Measurements from ENCODE around the gene PSAPL1.

PSAPL1 gene

DNA sequence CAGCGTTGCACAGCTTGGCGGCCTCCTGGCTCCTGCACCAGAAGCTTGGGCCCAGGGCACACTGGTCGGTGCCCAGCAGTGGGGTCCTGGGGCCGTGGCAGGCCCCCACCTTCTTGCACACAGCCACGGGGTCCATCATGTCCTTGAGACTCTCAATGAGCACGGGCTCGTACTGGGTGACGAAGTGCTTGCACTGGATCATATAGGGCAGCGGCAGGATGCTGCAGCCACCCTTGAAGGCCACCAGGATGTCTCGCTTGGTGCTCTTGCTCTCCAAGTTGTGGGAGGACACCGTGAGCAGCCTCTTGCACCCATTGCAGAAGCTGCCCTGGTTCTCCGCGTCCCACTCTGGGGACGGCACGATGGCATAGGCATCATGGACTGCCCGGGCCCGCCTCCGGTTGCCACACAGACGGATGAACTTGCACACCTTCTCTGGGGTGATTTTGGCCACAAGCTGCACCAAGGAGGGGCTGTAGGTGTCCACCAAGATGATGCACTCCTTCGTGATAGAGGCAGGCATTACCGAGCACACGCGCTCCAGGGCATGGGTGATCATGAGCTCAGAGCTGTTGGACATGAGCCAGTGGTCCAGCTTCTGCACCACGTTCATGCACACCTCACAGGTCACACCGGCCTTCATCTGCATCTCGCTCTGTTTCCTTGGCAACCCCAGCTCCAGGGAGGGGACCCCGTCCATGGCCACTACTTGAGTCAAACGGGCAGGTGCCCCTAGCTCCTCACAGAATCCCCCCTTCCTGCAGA is 1.2 kb downstream of the PSAPL1 start:
- Histone ChIP-seq H4K8ac (ENCODE audit: low read length) (no peak overlapping the region), H3K79me1 (replicated peaks; ENCODE audit: low read length, poor library complexity, severe bottlenecking) (no peaks in the 10 kb centered on the region), H3K9ac (ENCODE audit: low read length) (no peak overlapping the region), H3K4me3 (ENCODE audit: insufficient read depth in 1 of 2, low read depth in 1 of 2, low read length in 2 of 2) (no peak overlapping the region), H2AFZ (ENCODE audit: low read depth, low read length) (no peak overlapping the region), H3K14ac (ENCODE audit: low read length in 2 of 2) (no peak overlapping the region), H2BK120ac (ENCODE audit: low read depth, low read length) (no peak overlapping the region), H2BK15ac (ENCODE audit: low read depth, poor library complexity, severe bottlenecking) (no peak overlapping the region), H3K9me3 (ENCODE audit: control insufficient read depth, low read length) (no peaks in the 10 kb centered on the region), H3K4me2 (ENCODE audit: low read length, poor library complexity, severe bottlenecking) (no peak overlapping the region), H3K4me1 (ENCODE audit: control insufficient read depth, insufficient read depth, low read depth, low read length) (peaks cover 9% of the 10 kb centered on the region), H3K23ac (ENCODE audit: low read length in 2 of 2) (no peak overlapping the region), H2BK5ac (ENCODE audit: low read depth, low read length, poor library complexity, severe bottlenecking) (no peak overlapping the region), H3K36me3 (ENCODE audit: control insufficient read depth in 1 of 2, insufficient read depth in 2 of 2, low read depth in 1 of 2, low read length in 2 of 2) (no peaks in the 10 kb centered on the region), H2BK12ac (ENCODE audit: low read length in 2 of 2) (no peak overlapping the region), H3K18ac (ENCODE audit: low read depth in 1 of 2, low read length in 2 of 2) (no peak overlapping the region), H2AK5ac (ENCODE audit: low read length, severe bottlenecking) (no peak overlapping the region), H3K4ac (ENCODE audit: low read depth in 1 of 2, low read length in 2 of 2) (no peak overlapping the region), H3K27ac (ENCODE audit: low read length, poor library complexity, severe bottlenecking) (no peak overlapping the region), H4K91ac (ENCODE audit: low read length) (no peak overlapping the region), H3K27me3 (ENCODE audit: control insufficient read depth in 1 of 2, insufficient read depth in 1 of 2, low read length in 2 of 2) (peaks cover 7 to 12% of the 10 kb centered on the region in 2 experiments)
- 85% methylated on average over 28 of the region's 28 CpGs for WGBS
- no peak for DNase-seq

DNA sequence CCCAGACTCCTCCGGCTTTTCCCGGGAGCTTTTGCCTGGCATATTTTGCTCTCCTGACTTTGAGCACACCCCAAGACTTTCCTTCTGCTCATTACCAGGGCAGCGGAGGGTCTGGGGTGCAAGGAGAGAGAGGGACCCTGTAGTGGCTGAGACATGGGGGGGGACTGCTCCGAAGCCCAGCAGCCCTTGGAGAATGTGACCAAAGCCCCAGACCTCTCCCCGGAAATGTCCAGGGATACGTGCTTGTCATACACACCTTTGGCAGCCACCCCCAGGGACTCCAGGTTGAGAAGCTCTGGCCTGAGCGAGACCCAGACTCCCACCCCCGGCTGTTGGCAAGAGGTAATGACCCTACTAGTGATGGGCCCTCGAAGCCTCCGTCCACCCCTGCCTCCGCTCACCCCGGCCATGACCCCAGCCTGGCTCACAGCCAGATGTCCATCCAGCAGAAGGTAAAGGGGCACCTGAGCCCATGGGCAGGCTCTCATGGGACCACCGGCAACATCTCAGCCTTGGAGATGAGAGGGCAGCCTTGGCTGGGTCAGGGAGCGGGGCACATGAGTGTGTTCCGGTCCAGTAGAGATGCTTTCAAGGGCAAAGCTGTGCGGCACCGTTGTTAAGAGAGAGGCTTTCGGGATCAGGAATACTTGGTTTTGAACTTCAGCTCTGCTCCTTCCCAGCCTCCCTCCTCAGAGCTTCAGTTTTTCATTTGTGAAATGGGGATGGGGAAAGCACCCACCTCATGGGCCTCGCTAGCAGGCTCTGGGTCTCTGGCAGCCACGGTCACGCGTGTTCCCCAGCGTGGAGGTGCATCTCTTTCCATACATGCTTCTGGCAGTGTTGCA is 2.0 kb downstream of the PSAPL1 start:
- Histone ChIP-seq H2AK5ac (ENCODE audit: low read length, severe bottlenecking) (no peak overlapping the region), H3K36me3 (ENCODE audit: control insufficient read depth in 1 of 2, insufficient read depth in 2 of 2, low read depth in 1 of 2, low read length in 2 of 2) (no peaks in the 10 kb centered on the region), H3K27ac (ENCODE audit: low read length, poor library complexity, severe bottlenecking) (no peak overlapping the region), H3K18ac (ENCODE audit: low read depth in 1 of 2, low read length in 2 of 2) (no peak overlapping the region), H4K8ac (ENCODE audit: low read length) (no peak overlapping the region), H4K91ac (ENCODE audit: low read length) (no peak overlapping the region), H2BK12ac (ENCODE audit: low read length in 2 of 2) (no peak overlapping the region), H3K27me3 (ENCODE audit: control insufficient read depth in 1 of 2, insufficient read depth in 1 of 2, low read length in 2 of 2) (peaks cover 7 to 12% of the 10 kb centered on the region in 2 experiments), H3K4ac (ENCODE audit: low read depth in 1 of 2, low read length in 2 of 2) (no peak overlapping the region), H3K4me3 (ENCODE audit: insufficient read depth in 1 of 2, low read depth in 1 of 2, low read length in 2 of 2) (no peak overlapping the region), H2BK5ac (ENCODE audit: low read depth, low read length, poor library complexity, severe bottlenecking) (no peak overlapping the region), H3K9me3 (ENCODE audit: control insufficient read depth, low read length) (no peaks in the 10 kb centered on the region), H3K4me2 (ENCODE audit: low read length, poor library complexity, severe bottlenecking) (no peak overlapping the region), H3K14ac (ENCODE audit: low read length in 2 of 2) (no peak overlapping the region), H2AFZ (ENCODE audit: low read depth, low read length) (no peak overlapping the region), H2BK15ac (ENCODE audit: low read depth, poor library complexity, severe bottlenecking) (no peak overlapping the region), H2BK120ac (ENCODE audit: low read depth, low read length) (no peak overlapping the region), H3K79me1 (replicated peaks; ENCODE audit: low read length, poor library complexity, severe bottlenecking) (no peaks in the 10 kb centered on the region), H3K23ac (ENCODE audit: low read length in 2 of 2) (no peak overlapping the region), H3K9ac (ENCODE audit: low read length) (no peak overlapping the region), H3K4me1 (ENCODE audit: control insufficient read depth, insufficient read depth, low read depth, low read length) (peaks cover 14% of the 10 kb centered on the region)
- DNase-seq = no peak
- 91% methylated on average over 21 of the region's 23 CpGs for WGBS

DNA sequence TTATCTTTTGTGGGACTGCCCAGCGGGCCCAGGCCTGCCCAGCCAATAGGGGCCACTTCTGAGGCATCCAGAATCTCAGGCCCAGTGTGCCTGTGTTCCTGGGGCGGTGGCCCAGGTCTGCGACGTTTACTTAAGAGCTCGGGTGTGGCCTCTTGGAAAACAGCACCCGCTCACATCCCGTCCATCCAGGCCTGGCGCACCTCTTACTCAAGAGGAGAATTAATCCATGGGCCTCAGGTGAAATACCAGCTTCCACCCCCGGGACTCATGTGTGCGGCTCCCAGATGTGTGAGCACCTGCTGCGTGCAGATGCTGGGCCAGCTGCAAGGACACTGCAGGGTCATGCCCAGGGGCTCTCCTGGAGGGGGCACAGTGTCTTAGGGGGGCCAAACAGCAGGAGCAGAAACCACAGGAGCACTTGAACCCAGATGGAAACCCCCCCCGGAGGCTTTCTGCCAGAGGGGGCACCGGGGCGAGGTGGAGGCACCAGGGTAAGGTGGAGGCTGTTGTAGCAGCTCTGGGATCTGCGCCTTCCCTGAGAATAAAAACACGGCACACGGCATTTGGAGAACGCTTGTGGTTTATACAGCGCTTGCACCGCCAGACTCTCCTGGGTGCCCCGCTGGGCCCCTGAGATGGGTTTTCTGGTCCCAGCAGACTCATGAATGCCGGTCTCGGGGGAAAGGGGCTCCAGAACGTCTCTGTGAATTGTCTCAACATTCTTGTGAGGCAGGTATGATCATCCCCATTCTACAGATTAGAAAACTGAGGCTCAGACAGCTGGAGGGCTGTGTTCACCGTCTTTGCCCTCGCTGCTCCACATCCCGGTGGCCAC is 2.8 kb downstream of the PSAPL1 start:
- Histone ChIP-seq H3K27me3 (ENCODE audit: control insufficient read depth in 1 of 2, insufficient read depth in 1 of 2, low read length in 2 of 2) (peaks cover 2 to 12% of the 10 kb centered on the region in 2 experiments), H3K4me3 (ENCODE audit: insufficient read depth in 1 of 2, low read depth in 1 of 2, low read length in 2 of 2) (no peak overlapping the region), H3K23ac (ENCODE audit: low read length in 2 of 2) (no peak overlapping the region), H3K4me1 (ENCODE audit: control insufficient read depth, insufficient read depth, low read depth, low read length) (peaks cover 14% of the 10 kb centered on the region), H2BK5ac (ENCODE audit: low read depth, low read length, poor library complexity, severe bottlenecking) (no peak overlapping the region), H4K8ac (ENCODE audit: low read length) (no peak overlapping the region), H3K4me2 (ENCODE audit: low read length, poor library complexity, severe bottlenecking) (no peak overlapping the region), H2BK12ac (ENCODE audit: low read length in 2 of 2) (no peak overlapping the region), H2BK120ac (ENCODE audit: low read depth, low read length) (no peak overlapping the region), H3K79me1 (replicated peaks; ENCODE audit: low read length, poor library complexity, severe bottlenecking) (no peaks in the 10 kb centered on the region), H3K4ac (ENCODE audit: low read depth in 1 of 2, low read length in 2 of 2) (no peak overlapping the region), H3K9me3 (ENCODE audit: control insufficient read depth, low read length) (no peaks in the 10 kb centered on the region), H3K27ac (ENCODE audit: low read length, poor library complexity, severe bottlenecking) (no peak overlapping the region), H3K14ac (ENCODE audit: low read length in 2 of 2) (no peak overlapping the region), H4K91ac (ENCODE audit: low read length) (no peak overlapping the region), H3K36me3 (ENCODE audit: control insufficient read depth in 1 of 2, insufficient read depth in 2 of 2, low read depth in 1 of 2, low read length in 2 of 2) (no peaks in the 10 kb centered on the region), H3K9ac (ENCODE audit: low read length) (no peak overlapping the region), H2AK5ac (ENCODE audit: low read length, severe bottlenecking) (no peak overlapping the region), H2BK15ac (ENCODE audit: low read depth, poor library complexity, severe bottlenecking) (no peak overlapping the region), H2AFZ (ENCODE audit: low read depth, low read length) (no peak overlapping the region), H3K18ac (ENCODE audit: low read depth in 1 of 2, low read length in 2 of 2) (no peak overlapping the region)
- no peak for DNase-seq
- 90% methylated on average over 26 of the region's 27 CpGs for WGBS

Data from mesenchymal stem cell (in vitro differentiated cells and primary cell).